Adrenal gland (tissue), 5 donors: ENCODE results near the gene TMCC2.

Experiments used
- POLR2A ChIP-seq, 2 donors: fragments of 450-650 bp; IDR thresholded peaks; one replicate each; pipeline ENCODE4 v1.6.1; 2017; ENCODE audit warnings: antibody characterized with exemption in 2 of 2, mild to moderate bottlenecking in 2 of 2, moderate library complexity in 1 of 2
- TF ChIP-seq, protein P1 (sequence below), 6 experiments: fragments of 450-650 bp in 4 of 6; fragments of 200-600 bp in 2 of 6; sonication (generic) in 1 of 6; IDR thresholded peaks; 1 replicate in 5 of 6; 2 replicates in 1 of 6; pipeline versions ENCODE4 v1.5.1 to v1.8.0; 2016 to 2021; ENCODE audit warnings: antibody characterized with exemption in 6 of 6, mild to moderate bottlenecking in 2 of 6, moderate library complexity in 1 of 6
- donor health status: DM: no; HTN: no; CAD: no.

DNA sequence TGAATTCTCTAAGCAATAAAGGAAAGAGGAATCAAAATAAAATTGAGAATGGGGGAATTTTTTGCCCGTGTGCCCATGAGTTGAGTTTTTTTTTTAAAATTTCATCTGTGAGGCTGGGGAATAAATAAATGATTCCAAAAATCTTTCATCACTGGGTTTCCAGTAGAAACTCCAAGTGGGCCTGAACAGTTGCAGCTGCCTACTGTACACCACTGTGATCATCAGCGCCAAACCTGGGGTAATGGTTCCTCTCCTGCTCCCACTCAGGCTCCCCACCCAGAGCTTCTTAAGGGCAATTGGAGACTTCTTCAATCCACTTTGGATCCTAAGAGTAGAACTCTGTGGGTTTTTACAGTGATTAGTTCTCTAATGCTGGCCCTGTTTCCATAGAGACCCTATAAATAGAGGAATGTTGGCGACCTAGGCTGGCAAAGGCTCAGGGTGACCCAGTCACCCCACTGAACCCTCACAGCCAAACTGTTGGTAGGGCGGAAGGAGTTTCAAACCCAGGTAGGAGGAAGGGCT is 9.3 kb downstream of the TMCC2 start:
- TF ChIP-seq POLR2A (IDR thresholded peaks at IDR 0.05) = no peak
- TF ChIP-seq, protein P1, sequence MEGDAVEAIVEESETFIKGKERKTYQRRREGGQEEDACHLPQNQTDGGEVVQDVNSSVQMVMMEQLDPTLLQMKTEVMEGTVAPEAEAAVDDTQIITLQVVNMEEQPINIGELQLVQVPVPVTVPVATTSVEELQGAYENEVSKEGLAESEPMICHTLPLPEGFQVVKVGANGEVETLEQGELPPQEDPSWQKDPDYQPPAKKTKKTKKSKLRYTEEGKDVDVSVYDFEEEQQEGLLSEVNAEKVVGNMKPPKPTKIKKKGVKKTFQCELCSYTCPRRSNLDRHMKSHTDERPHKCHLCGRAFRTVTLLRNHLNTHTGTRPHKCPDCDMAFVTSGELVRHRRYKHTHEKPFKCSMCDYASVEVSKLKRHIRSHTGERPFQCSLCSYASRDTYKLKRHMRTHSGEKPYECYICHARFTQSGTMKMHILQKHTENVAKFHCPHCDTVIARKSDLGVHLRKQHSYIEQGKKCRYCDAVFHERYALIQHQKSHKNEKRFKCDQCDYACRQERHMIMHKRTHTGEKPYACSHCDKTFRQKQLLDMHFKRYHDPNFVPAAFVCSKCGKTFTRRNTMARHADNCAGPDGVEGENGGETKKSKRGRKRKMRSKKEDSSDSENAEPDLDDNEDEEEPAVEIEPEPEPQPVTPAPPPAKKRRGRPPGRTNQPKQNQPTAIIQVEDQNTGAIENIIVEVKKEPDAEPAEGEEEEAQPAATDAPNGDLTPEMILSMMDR (IDR thresholded peaks at IDR 0.05) = no peak
